Stimulated activated CD8-positive, alpha-beta memory T cell treated with anti-CD3 and anti-CD28 coated beads, Interleukin-2, amount 100 ng/mL, for 48 hours (primary cell): ENCODE data around the gene SLC39A2.
"Not testable (repeated sequence)": the region's sequence is repeated elsewhere in the genome, so short reads cannot be mapped to it uniquely, and the experiment has no call there.

Experiments
- DNase-seq, 2 donors: peaks; one replicate each; pipeline ENCODE4 v3.0.0-alpha.2; 2020; ENCODE audit warnings: low read depth in 2 of 2

The SLC39A2 gene

GRCh38 chr14:20998674-20999366, at the start of gene SLC39A2:
TSS of gene SLC39A2 (plus strand) at chr14:20999293. CDS start at chr14:20999447, 154 bp downstream.
- DNase-seq: no peak

GRCh38 chr14:20954736-20955537, 44.2 kb upstream of the SLC39A2 start, which contains the start of gene RNASE2:
TSS of gene RNASE2 (plus strand) at chr14:20955487. CDS start at chr14:20955772, 285 bp downstream.
- not testable (repeated sequence) for DNase-seq

- not testable (repeated sequence) for DNase-seq
These were observed 43.6 kb upstream of the SLC39A2 start for GRCh38 chr14:20955538-20955873.

GRCh38 chr14:20956376-20956976, 42.6 kb upstream of the SLC39A2 start:
- no peak for DNase-seq

- not testable (repeated sequence) for DNase-seq
These were observed 40.1 kb upstream of the SLC39A2 start for GRCh38 chr14:20958946-20959345.

GRCh38 chr14:20969336-20969735, 29.8 kb upstream of the SLC39A2 start:
- DNase-seq: no peak

GRCh38 chr14:20970647-20970982, 28.5 kb upstream of the SLC39A2 start:
- DNase-seq: no peak

GRCh38 chr14:20970983-20971704, 27.9 kb upstream of the SLC39A2 start:
- peak; percentile 68 to 73 for DNase-seq

GRCh38 chr14:20971705-20972021, 27.4 kb upstream of the SLC39A2 start:
- no peak for DNase-seq

- no peak for DNase-seq
These were observed 25.6 kb upstream of the SLC39A2 start for GRCh38 chr14:20973501-20973900.

- DNase-seq: no peak
These were observed 22.8 kb upstream of the SLC39A2 start for GRCh38 chr14:20976291-20976690.

- DNase-seq: no peak
These were observed 20.4 kb upstream of the SLC39A2 start for GRCh38 chr14:20978687-20979086.

- DNase-seq: no peak
These were observed 18.2 kb upstream of the SLC39A2 start for GRCh38 chr14:20980906-20981305.

GRCh38 chr14:20982646-20983369, 16.3 kb upstream of the SLC39A2 start:
- DNase-seq: no peak

- DNase-seq: not testable (repeated sequence)
These were observed 13.4 kb upstream of the SLC39A2 start for GRCh38 chr14:20985650-20986049.

- DNase-seq: no peak
These were observed 12.3 kb upstream of the SLC39A2 start for GRCh38 chr14:20986811-20987210.

- DNase-seq: no peak
These were observed 10.2 kb upstream of the SLC39A2 start for GRCh38 chr14:20988717-20989470.

- no peak for DNase-seq
These were observed 9.7 kb upstream of the SLC39A2 start for GRCh38 chr14:20989471-20989786.

- DNase-seq: peak; percentile 75 to 79
These were observed 9.1 kb upstream of the SLC39A2 start, which contains the start of gene METTL17 for GRCh38 chr14:20989787-20990600. TSS of gene METTL17 (plus strand) at chr14:20989980. CDS start at chr14:20990003, 23 bp downstream.

- DNase-seq: no peak
These were observed 2.6 kb upstream of the SLC39A2 start for GRCh38 chr14:20996521-20996920.
